Lower leg skin (tissue), 3 donors: ENCODE measurements around the gene UBE2G2.

Experiments used
- CTCF ChIP-seq, 3 donors: fragments of 450-650 bp; IDR thresholded peaks; one replicate each; pipeline ENCODE4 v1.5.1; 2016; ENCODE audit warnings: antibody characterized with exemption in 3 of 3, mild to moderate bottlenecking in 3 of 3, moderate library complexity in 2 of 3
- POLR2A ChIP-seq, 2 donors: fragments of 450-650 bp; IDR thresholded peaks; one replicate each; pipeline ENCODE4 v1.6.1; 2016 to 2017; ENCODE audit warnings: antibody characterized with exemption in 2 of 2, mild to moderate bottlenecking in 1 of 2, moderate library complexity in 1 of 2

- TF ChIP-seq CTCF (IDR thresholded peaks at IDR 0.05) (no peak), POLR2A (IDR thresholded peaks at IDR 0.05) (no peak)
These were observed 70.6 kb downstream of the UBE2G2 start for GRCh38 chr21:44730951-44731579.
